GM21786 (cell line): Measurements from ENCODE around the gene IQCE.

Experiments
- ATAC-seq: cut with Tn5 transposase; IDR thresholded peaks from one replicate; pipeline ENCODE4 v1.9.1; 2021; ENCODE audit not compliant: unreplicated experiment

IQCE gene

DNA sequence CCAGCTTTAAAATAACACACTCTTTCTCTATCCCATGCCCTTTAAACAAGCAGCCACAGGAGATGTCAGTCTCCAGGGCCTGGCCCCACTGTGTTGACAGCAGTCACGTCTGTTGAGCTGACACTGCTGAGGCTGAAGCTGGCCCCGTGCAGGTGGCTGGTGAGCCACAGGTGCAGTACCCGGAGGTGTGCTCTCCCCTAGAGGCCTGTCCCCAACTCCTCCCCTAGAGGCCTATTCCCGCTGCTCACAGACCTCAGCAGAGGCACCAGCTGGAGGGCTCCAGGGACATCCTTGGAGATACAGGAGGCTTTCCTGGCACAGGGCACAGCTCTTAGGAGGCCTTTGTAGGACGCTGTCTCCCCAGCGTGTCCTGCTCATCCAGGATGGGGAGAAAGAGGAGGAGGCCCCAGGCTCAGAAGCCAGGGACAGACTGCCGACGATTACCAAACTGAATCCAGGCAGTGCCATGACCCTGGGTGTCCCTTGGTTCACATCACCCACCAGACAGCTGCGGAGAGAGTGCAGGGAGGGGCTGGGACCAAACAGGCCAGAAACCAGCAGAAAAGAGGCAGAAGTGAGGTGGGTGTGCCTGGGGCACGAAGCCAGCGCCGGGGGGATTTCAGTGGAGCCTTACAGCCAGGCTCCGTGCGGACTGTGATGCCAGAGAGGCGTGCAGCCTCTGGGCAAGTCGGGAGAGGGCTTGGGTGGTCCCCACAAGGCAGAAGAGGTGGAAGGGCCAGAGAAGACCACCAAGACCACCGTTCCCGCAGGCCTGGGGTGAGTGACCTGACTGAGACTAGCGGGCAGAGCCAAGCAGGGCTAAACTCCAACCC lies 54.5 kb downstream of the IQCE start:
- ATAC-seq = no peak

DNA sequence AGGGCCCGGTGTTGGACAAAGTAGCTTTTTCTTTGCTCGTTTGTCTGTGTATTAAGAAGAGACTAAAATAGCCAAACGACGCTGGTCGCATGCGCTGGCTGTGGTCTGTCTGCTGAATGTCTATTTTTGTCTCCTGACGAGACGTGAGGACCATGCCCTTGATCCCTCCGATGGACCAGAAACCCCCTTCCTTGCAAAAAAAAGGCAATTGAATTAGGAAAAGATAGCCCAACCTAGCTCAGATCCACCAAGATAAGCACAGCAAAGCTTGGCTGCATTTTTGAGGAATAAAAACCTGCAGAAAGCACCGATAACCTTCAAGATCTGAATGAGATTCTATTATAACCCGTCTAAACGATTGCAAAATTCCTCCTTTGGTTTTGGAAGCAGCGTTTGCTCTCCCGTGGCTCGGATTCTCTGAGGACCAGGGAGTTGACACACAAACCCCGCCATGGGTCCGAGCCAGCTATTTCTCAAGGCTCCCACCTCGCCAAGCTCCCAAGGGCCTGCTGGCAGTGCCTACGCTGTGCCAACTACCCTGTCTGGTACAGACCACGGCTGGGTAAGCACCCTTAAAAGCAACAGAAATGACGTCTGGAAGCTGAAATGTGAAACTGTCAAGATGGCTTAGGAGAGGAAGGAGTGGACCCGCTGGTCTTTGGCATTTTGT lies 55.3 kb downstream of the IQCE start:
- ATAC-seq = no peak

DNA sequence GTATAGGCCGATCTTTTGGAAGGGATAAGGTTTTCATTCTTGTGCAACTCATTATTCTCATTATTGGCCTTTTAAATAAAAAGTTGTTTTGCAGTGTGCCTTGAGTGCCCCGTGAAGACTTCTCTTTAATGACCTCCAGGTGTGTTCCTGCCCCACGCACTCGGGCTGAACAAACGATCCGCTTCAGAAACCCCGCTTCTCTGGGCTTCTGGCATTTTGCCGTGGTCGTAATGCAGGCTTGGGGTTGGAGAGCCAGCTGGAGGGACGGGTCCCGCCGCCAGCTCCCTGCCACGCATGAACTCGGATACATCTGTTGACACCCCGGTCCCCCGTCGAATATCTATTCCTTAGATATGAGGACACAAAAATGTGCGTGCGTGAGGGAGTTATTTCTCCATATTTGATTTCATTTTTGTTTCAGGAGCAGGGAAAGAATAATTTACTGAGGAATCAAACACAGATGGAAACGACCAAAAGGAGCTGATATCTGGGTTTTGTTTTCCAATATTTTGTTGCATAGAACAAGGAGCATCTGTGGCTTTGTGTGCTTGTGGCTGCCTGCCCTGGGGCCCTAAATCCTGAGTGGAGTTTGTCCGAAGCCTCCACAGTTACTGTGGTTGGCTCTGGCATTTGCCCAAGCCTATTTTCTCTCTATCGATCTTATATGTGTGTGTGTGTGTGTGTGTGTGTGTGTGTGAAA lies 56.0 kb downstream of the IQCE start:
- no peak for ATAC-seq

DNA sequence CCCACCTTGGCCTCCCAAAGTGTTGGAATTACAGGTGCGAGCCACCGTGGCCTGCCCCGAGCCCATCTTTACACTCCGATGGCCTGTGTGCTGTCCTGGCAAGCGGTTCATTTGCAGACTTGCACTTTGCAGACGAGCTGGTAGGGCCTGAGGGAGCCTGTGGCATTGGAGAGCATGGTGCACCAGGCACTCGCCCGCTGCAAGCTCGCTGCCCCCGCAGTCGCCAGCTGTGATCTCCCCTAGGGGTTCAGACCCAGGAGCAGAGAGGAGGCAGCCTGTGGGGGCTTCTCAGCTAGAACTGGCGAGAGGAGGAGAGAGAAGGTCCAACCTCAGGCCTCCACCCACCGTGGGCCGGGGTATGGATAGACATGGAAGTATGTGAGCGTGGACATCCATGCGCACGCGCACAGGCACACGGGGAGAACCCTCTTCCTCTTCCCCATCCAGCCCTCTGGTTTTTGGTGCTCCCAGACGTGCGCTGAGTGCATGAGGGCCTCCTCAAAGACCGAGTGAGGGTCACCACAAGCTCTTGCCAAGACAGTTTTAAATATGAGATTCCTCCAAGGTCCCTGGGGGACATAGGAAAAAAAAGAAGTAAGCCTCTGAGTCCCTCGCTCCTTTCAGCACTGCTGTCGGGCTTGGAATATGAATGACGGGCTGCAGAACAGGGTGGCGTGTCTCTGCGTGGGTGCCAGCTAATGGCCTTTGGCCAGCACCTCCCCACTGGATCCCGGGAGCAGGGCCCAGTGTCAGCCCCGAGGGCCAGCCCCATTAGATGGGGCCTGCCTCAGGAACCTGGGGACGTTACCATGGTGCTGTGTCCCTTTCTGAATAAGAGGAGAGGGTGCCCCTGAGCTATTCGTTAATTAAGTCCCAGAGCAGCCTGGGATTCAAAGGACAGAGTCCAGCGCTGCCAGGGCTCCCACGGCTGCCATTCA lies 57.9 kb downstream of the IQCE start:
- ATAC-seq = no peak

DNA sequence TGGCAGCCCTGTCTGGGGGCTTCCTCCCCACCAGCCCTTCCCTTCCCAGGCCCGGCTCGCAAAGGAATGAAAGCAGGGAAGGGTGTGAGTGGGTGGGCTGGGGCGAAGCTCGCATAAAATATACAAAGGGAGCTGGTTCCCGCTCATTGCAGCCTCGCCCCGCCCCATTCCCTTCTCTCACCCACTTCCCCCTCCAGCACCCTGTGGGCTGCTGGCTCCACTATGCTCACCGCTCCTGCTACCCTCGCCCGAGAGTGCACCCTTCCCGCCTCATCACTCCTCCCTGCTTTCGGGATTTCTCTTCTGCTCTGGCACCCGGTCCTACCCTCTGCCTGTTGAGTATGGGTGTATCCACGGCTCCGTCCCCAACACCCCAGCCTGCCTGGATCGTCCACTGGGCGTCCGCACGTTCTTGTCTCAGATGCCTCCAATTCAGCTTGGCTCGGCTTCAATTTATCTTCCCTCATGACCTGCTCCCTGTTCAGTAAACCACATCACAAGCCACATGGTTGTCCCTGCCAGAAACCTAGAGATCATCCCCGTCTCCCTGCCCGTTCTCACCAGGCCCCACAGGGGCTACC lies 58.6 kb downstream of the IQCE start:
- no peak for ATAC-seq

DNA sequence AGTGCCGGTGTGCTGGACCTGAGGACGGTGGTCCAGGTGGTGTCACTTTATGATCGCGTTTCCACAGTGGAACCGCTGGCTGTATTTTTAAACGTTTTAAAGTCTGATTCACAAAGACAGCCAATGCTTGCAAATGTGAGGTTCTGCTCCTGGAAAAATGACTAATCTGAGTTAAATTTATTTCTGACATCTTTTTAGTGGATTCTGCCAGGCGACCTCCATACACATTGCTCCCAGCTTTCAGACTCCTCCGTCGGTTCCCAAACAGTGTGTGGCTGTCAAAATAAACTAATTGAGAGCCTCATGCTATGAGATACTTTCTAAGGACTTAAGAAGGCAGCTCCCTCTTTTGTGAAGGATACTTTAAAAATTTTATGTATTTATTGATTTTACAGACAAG lies 60.3 kb downstream of the IQCE start:
- no peak for ATAC-seq

DNA sequence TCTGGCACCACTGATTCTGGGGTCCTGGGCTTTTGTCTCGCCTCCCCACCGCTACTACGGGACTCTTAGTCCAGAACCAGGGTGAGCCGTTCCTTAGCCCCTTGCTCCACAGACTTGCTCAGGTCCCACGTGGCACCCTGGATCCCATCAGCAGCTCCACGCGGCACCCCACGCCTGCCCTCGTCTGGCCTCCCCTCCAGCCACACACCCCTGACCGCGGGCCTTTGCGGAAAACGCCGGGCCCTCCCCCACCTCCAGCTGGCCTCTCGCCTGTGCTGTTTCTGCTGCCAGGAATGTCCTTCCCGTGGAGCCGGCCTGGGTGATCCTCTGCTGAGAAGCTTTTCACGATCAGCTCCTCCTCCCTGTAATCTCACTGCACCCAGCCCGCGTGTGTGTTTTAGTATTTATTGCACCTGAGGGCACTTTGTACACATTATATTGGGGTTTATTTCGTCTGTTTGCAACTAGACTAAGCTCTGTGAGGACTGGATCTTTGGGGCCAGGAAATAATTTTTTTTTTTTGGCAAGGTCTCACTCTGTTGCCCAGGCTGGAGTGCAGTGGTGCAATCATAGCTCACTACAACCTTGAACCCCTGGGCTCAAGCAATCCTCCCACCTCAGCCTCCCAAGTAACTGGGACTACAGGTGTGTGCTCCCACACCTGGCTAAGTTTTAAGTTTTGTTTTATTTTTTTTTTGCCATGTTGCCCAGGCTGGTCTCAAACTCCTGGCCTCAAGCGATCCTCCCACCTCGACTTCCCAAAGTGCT lies 62.5 kb downstream of the IQCE start:
- ATAC-seq = no peak

DNA sequence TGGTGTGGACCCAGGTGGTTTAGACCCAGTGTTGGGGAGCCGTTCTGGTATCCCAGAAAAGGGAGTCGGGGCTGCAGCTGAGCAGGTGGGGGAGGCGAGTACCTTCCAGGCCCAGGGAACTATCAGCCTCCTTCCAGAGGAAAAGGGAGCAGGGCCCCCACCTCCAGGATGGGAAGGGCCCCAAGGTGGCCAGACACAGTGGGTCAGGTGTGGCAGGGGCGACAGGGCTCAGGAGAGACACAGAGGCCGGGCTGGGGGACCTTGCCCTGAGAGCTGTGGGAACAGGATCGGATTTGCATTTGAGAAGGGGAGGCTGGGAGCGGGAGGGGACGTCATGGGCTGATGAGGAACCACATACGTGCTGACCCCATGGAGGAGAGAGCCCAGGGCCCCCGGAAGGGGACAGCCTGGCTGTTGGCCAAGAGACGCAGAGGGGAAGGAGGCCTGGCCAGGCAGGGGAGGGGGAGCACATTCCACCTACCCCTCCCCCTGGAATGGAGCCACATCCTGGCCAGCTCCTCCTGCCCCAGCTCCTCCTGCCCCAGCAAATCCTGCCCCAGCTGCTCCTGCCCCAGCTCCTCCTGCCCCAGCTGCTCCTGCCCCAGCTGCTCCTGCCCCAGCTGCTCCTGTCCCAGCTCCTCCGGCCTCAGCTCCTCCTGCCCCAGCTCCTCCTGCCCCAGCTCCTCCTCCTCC lies 63.3 kb downstream of the IQCE start:
- no peak for ATAC-seq

DNA sequence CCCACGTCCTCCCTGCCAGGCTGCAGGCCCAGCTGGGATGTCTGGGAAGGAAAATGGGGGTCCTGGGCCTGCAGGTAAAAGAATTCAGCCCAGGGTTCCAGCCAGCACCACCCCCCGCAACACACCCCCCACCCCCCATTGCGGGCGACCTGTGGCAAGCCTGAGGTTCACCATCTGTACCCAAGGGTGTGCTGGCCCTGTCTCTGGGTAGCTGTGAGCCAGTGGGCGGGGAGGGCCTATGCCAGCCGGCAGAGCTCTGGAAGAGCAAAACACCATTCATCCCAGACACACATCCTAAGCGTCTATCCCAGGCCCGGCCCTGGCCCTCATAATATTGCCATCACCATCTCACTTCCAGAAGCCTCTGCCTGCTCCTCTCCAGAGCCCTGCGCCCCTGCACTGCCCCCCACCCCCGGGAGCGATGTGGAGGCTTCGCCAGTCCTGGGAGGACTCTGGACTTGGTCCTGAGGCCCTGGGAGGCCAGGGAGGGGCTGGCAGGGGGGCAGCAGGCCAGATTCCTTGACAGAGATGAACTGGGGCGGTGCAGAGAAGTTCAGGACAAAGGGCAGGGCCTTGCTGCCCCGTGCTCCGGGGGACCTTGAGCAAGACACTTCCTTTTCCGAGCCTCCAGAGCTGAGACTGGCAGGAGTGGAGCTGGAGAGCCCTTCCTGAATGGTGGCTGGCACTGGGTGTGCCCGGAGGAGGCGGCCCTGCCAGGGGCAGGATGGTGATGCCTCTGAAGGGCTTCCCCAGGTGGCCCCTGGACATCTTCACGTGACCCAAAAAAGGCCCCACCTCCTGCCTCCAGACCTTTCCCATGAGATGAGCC lies 64.3 kb downstream of the IQCE start:
- no peak for ATAC-seq

DNA sequence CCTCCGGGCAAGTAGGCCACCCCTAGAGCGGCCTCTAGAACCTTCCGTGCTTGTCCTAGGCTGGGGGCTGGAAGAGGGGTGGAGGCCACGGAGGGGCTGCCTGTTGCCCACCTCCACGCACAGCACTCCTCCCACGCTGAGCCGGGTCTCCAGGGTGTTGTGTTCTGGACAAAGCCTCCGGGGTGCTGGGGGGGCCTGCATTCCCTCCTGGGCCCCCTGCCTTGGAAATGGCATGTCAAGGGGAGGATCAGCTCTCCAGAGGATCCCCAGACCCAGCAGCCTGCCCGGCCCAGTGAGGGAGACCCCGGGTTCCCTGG lies 64.9 kb downstream of the IQCE start:
- no peak for ATAC-seq

DNA sequence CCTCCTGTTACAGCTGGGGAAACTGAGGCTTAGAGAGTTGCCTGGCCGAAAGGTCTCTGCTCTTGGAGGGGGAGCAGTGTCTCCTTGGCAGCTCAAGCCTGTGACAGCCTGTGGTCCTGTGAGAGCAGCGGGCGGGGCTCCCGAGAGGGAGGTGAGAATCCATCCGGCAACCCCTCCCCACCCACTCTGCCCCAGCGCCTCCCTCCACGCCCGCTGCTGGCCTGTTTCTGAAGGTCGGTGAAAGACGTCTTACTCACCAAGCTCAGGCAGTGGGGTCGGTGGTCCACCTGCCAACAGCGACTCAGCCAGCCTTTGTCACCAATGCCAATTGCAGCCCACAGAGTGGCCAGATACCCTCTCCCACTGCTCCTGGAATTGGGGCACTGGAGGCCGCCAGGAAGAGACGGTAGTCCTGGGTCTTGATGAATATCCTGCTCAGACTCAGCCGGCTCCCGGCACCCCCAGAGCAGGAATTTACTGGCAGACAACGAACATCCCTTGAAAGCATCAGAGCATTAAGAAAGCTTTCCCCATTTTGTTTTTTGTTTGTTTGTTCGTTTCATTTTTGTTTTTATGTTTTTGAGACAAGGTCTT lies 65.6 kb downstream of the IQCE start:
- ATAC-seq = no peak

DNA sequence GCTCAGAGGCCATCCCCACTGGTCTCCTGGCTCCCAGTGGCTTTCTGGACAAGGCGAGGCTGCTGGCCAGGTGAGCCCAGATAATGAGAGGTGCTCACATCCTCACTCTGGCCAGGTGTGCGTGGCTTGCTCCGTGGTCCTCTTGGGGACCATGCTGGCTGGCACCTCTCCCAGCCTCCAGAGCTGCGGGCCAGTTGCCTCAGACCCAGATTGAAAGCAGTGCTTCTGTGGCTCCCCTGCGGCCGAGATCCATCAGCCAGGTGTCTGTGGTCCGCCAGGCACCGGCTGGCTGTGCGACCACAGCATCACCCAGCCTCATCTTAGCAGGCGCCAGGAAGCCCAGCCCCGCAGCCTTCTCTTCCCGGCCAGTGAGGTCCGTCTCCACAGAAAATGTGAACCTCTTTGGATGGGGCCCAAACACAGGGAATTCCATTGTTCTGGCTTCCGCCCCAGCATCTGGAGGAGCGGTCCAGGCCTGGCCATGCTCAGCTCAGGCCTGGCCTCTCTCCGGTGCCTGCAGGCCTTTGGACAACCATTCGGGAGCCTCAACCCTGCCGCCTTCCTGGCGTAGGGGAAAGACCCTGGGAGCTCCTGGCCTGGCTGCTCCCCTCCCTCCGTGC lies 67.8 kb downstream of the IQCE start:
- no peak for ATAC-seq

DNA sequence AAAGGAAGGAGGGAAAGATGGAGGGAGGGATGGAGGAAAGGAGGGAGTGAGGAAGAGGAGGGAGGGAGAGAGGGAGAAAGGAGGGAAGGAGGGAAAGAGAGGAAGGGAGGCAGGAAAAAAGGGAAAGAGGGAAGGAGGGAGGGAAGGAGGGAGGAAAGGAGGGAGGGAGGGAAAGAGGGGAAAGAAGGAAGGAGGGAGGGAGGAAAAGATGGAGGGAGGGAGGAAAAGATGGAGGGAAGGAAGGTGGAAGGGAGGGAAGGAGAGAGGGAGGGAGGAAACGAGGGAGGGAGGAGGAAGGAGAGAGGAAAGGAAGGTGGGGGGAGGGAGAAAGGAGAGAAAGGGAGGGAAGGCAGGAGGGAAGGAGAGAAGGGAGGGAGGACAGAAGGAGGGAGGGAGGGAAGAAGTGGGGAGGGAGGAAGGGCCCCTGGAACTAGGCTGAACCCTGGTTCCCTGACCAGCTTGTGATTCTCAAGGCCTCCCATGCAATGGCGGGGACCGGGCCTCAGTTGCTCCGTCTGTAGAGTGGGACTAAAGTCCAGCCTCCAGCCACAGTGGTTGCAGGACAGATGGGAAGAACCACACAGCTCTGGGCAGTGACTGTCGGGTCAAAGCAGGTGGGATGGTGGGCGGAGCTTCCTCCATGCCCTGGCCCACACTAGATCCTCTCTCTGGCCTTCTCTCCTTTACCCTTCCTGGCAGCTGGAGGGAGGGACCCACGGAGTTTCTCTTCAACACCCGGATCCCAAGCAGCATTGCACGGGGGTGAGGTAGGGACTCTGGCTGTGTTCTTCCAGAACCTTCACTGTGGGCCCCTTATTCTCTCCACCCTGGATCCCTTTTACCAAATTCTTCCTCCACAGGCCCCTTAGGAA lies 68.7 kb downstream of the IQCE start:
- no peak for ATAC-seq

DNA sequence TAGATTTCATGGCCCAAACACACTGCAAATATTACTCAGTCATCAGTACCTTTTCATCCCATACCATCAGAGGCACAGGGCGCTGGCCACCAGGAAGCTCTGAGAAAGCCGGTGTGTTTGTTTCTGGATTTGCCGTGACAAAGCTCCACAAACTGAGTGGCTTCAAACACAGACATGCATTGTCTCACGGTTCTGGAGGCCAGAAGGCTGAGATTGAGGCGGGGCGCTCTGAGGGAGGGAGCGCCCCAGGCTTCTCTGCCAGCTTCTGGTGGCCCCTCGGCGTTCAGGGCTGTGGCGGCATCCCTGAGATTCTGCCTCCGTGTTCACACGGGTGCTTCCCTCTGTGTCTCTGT lies 69.3 kb downstream of the IQCE start:
- no peak for ATAC-seq

DNA sequence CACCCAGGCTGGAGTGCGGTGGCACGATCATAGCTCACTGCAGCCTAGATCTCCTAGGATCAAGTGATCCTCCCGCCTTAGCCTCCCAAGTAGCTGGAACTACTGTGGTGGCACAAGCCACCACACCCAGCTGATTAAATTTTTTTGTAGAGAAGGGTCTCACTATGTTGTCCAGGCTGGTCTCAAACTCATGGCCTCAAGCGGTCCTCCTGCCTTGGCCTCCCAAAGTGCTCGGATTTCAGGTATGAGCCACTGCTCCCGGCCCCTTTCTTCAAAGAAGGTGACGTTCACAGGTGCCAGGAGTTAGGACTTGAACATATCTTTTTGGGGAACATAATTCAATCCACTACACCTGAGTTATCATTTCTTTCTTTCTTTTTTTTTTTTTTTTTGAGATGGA lies 70.1 kb downstream of the IQCE start:
- no peak for ATAC-seq

DNA sequence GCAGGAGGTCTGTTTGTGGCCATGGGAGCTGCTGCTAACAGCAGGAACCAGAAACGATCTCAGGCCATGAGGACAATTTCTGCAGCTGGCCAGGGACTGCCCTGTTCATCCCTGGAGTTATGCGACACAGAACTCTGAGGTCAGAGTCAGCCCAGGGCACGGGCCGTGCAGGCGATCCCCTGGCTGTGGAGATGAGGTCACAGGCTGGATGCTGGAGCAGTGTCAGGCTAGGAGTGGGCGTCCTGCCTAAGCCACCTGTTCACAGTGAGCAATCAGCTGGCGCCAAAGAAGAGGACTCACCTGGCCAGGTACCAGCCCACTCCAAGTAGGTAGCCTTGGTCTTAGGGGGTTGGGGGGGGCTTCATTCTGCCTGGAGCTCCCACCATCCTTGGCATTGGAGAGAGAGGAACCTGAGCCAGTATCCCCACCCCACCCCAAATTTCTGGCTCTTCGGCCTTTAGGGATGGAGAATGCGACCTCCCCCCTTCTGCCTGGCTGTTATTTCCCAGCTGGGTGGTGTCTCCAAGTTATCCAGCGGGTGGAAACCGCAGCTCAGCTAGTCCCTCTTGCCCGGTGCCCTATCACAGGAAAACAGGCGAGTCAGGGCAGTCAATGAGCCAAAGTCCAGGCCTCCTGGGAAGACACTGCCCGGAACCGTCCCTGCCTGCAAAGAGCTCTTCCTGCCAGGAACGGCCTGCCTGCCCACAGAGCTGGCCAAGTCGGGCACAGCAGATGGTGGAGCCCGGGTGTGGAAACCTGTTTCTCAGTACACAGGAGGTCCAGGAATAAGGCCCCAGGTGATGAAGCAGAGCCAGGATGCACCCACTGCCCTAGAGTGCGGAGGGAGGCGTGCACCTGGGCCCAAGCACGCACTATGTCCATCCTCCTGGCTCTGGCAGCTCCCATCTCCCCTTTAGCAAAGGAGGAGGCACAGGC lies 71.2 kb downstream of the IQCE start:
- no peak for ATAC-seq
